ENCODE measurements around the gene TESK2.

TESK2 gene

GRCh38 chr1:45339789-45340558 is 151.0 kb downstream of the TESK2 start, which contains the start of the genes MUTYH and TOE1:
MUTYH (minus strand) TSS chr1:45340440; CDS start chr1:45334505, 5,935 bp downstream.
TOE1 (plus strand) TSS chr1:45340170; CDS start chr1:45340253, 83 bp downstream.
- peak; percentile 82 to 99 (median 90) for DNase-seq (ENCODE audit: low read depth in 4 of 4, low spot score in 1 of 4)

GRCh38 chr1:45337630-45338325 is 153.2 kb downstream of the TESK2 start:
- no peak for DNase-seq (ENCODE audit: low read depth in 4 of 4, low spot score in 1 of 4)

- no peak for DNase-seq (ENCODE audit: low read depth in 4 of 4, low spot score in 1 of 4)
Observed at GRCh38 chr1:45335855-45336324, 155.1 kb downstream of the TESK2 start.

- no peak for DNase-seq (ENCODE audit: low read depth in 4 of 4, low spot score in 1 of 4)
Observed at GRCh38 chr1:45334308-45335245, 156.4 kb downstream of the TESK2 start.

- DNase-seq (ENCODE audit: low read depth in 4 of 4, low spot score in 1 of 4) = no peak
Observed at GRCh38 chr1:45332346-45332720, 158.6 kb downstream of the TESK2 start.

- DNase-seq (ENCODE audit: low read depth in 4 of 4, low spot score in 1 of 4) = no peak
Observed at GRCh38 chr1:45331436-45332345, 159.3 kb downstream of the TESK2 start.

GRCh38 chr1:45329445-45329844 is 161.5 kb downstream of the TESK2 start:
- DNase-seq (ENCODE audit: low read depth in 4 of 4, low spot score in 1 of 4) = no peak

- DNase-seq (ENCODE audit: low read depth in 4 of 4, low spot score in 1 of 4) = no peak
Observed at GRCh38 chr1:45328680-45329079, 162.3 kb downstream of the TESK2 start.

GRCh38 chr1:45327644-45328515 is 163.1 kb downstream of the TESK2 start:
- no peak for DNase-seq (ENCODE audit: low read depth in 4 of 4, low spot score in 1 of 4)

- DNase-seq (ENCODE audit: low read depth in 4 of 4, low spot score in 1 of 4) = peak; percentile 38 to 81 (median 60)
Observed at GRCh38 chr1:45326627-45327623, 164.0 kb downstream of the TESK2 start, which contains the start of gene HPDL. HPDL (plus strand) TSS chr1:45326895; CDS start chr1:45327149, 254 bp downstream.

GRCh38 chr1:45325851-45326506 is 165.0 kb downstream of the TESK2 start:
- DNase-seq (ENCODE audit: low read depth in 4 of 4, low spot score in 1 of 4) = no peak

- DNase-seq (ENCODE audit: low read depth in 4 of 4, low spot score in 1 of 4) = no peak
Observed at GRCh38 chr1:45322486-45323040, 168.4 kb downstream of the TESK2 start.

GRCh38 chr1:45321444-45321843 is 169.5 kb downstream of the TESK2 start:
- DNase-seq (ENCODE audit: low read depth in 4 of 4, low spot score in 1 of 4) = no peak

- DNase-seq (ENCODE audit: low read depth in 4 of 4, low spot score in 1 of 4) = no peak
Observed at GRCh38 chr1:45319761-45320160, 171.2 kb downstream of the TESK2 start.

- DNase-seq (ENCODE audit: low read depth in 4 of 4, low spot score in 1 of 4) = no peak
Observed at GRCh38 chr1:45317166-45317565, 173.8 kb downstream of the TESK2 start.

GRCh38 chr1:45314266-45314665 is 176.7 kb downstream of the TESK2 start:
- DNase-seq (ENCODE audit: low read depth in 4 of 4, low spot score in 1 of 4) = no peak

GRCh38 chr1:45306905-45307304 is 184.1 kb downstream of the TESK2 start:
- DNase-seq (ENCODE audit: low read depth in 4 of 4, low spot score in 1 of 4) = no peak

Measured in stimulated activated CD4-positive, alpha-beta T cell treated with anti-CD3 and anti-CD28 coated beads, Interleukin-1b, Interleukin-23, amount 100 ng/mL, for 24 hours (primary cell).